HepG2 (cell line): Measurements from ENCODE around the gene ADAMTSL4. TPM values are rescaled to one million over a fixed set of nuclear protein-coding genes. Genes with fewer than 3 reads are reported as not detected.

ENCODE experiments used
- ATAC-seq: fragments of 200-7000 bp; cut with Tn5 transposase; 3 replicates; pipeline ENCODE4 v1.9.1; 2020; ENCODE audit warnings: mild to moderate bottlenecking, moderate library complexity
- BruUV-seq: library from RNA; stranded (reverse); fragments of 400-500 nt; replicated peaks from 2 replicates; lab custom pipeline; 2021; lab: Mats Ljungman, UMichigan
- CTCF ChIA-PET: fragments of 300-600 bp; formaldehyde crosslinking; extraction: SDS; loops from one replicate; lab custom pipeline; 2021; ENCODE audit warnings: low total read pairs, inconsistent platforms, low intra/inter-chr PET ratio; lab: Yijun Ruan, JAX
- POLR2A ChIA-PET: fragments of 350-600 bp; sonication (Branson Sonifier 250); formaldehyde crosslinking; loops from one replicate; lab custom pipeline; 2020; ENCODE audit warnings: antibody characterized with exemption, inconsistent platforms; lab: Yijun Ruan, JAX
- DNase-seq: peaks from one replicate; pipeline ENCODE4 v3.0.0-alpha.2; 2015; ENCODE audit warnings: low spot score
- FAIRE-seq: peaks from 3 replicates; lab custom pipeline; 2011; peaks lifted over from hg19 to GRCh38; lab: Jason Lieb, UNC
- H2AFZ ChIP-seq: one replicate; pipeline ENCODE4 v1.6.1; 2011; ENCODE audit warnings: low read length, inconsistent platforms
- H3K27ac ChIP-seq: fragments of 300-600 bp; 3 replicates; pipeline ENCODE4 v1.8.0; 2011; ENCODE audit warnings: mixed run types, mild to moderate bottlenecking, mixed read lengths, low read length, inconsistent platforms; ENCODE audit not compliant: insufficient read depth; ENCODE audit errors: extremely low read length
- H3K27me3 ChIP-seq, 2 experiments: fragments of 200-600 bp in 1 of 2; 2 replicates in 1 of 2; 3 replicates in 1 of 2; pipeline versions ENCODE4 v1.6.0 to v1.8.0; 2011; ENCODE audit warnings: low read length in 2 of 2, mild to moderate bottlenecking in 2 of 2, moderate library complexity in 2 of 2, inconsistent platforms in 1 of 2; ENCODE audit not compliant: insufficient read depth in 2 of 2, control insufficient read depth in 1 of 2
- H3K36me3 ChIP-seq, 2 experiments: fragments of 200-600 bp in 1 of 2; replicated peaks in 1 of 2; 2 replicates in 1 of 2; 3 replicates in 1 of 2; pipeline versions ENCODE4 v1.5.1 to v1.8.0; 2011; ENCODE audit warnings: low read length in 2 of 2, inconsistent platforms in 1 of 2; ENCODE audit not compliant: insufficient read depth in 2 of 2, control insufficient read depth in 1 of 2
- H3K4me1 ChIP-seq: 2 replicates; pipeline ENCODE4 v1.5.1; 2012; ENCODE audit warnings: low read length, inconsistent platforms; ENCODE audit not compliant: insufficient read depth
- H3K4me2 ChIP-seq: 2 replicates; pipeline ENCODE4 v1.6.0; 2011; ENCODE audit warnings: low read depth, low read length, inconsistent platforms
- H3K4me3 ChIP-seq, 3 experiments: fragments of 200-600 bp in 1 of 3; sonication (generic), shearing (Covaris generic) in 1 of 3; replicated peaks in 1 of 3; 2 replicates each; pipeline ENCODE4 v1.5.1; 2011 to 2016; ENCODE audit warnings: low read length in 3 of 3, inconsistent platforms in 2 of 3, low read depth in 2 of 3, mild to moderate bottlenecking in 2 of 3, control low read depth in 1 of 3, mixed read lengths in 1 of 3; ENCODE audit not compliant: insufficient read depth in 1 of 3
- H3K79me2 ChIP-seq: one replicate; pipeline ENCODE4 v1.6.1; 2011; ENCODE audit warnings: low read length, inconsistent platforms; ENCODE audit not compliant: insufficient read depth
- H3K9ac ChIP-seq: 2 replicates; pipeline ENCODE4 v1.6.0; 2011; ENCODE audit warnings: mild to moderate bottlenecking, low read depth, low read length, inconsistent platforms; ENCODE audit not compliant: insufficient read depth
- H3K9me3 ChIP-seq: 2 replicates; pipeline ENCODE4 v1.5.1; 2012; ENCODE audit warnings: mild to moderate bottlenecking, low read length
- H4K20me1 ChIP-seq: 2 replicates; pipeline ENCODE4 v1.6.0; 2011; ENCODE audit warnings: inconsistent platforms, mild to moderate bottlenecking, low read length, moderate library complexity; ENCODE audit not compliant: insufficient read depth
- CC2D1A ChIP-seq: sonication (generic); formaldehyde crosslinking; IDR thresholded peaks from 2 replicates; pipeline ENCODE4 v1.8.1; 2023; ENCODE audit warnings: mild to moderate bottlenecking, missing genetic modification reagents
- CCAR2 ChIP-seq: fragments of 200-400 bp; formaldehyde crosslinking; optimal IDR thresholded peaks from 2 replicates; pipeline ENCODE3; 2018; ENCODE audit warnings: low read depth, mild to moderate bottlenecking, low read length, moderate library complexity
- DNMT1 ChIP-seq: sonication (generic); formaldehyde crosslinking; IDR thresholded peaks from 2 replicates; pipeline ENCODE4 v1.5.1; 2020; ENCODE audit warnings: mild to moderate bottlenecking, missing genetic modification reagents
- GZF1 ChIP-seq: sonication (generic); formaldehyde crosslinking; IDR thresholded peaks from 2 replicates; pipeline ENCODE4 v1.5.1; 2020; ENCODE audit warnings: mild to moderate bottlenecking, missing genetic modification reagents
- HNF1A ChIP-seq, 2 experiments: sonication (generic) in 1 of 2; formaldehyde crosslinking in 1 of 2; IDR thresholded peaks; 2 replicates each; pipeline versions ENCODE4 v1.4.0 to v1.6.1; 2016 to 2020; ENCODE audit warnings: borderline replicate concordance in 1 of 2, low read depth in 1 of 2, mild to moderate bottlenecking in 1 of 2, missing genetic modification reagents in 1 of 2
- IKZF1 ChIP-seq: fragments of 450-650 bp; IDR thresholded peaks from 2 replicates; pipeline ENCODE4 v1.7.1; 2016
- KLF9 ChIP-seq: IDR thresholded peaks from 2 replicates; pipeline ENCODE4 v1.6.1; 2016; ENCODE audit warnings: low read depth
- NR3C1 ChIP-seq: sonication (generic); formaldehyde crosslinking; IDR thresholded peaks from 2 replicates; pipeline ENCODE4 v1.4.0; 2020; ENCODE audit warnings: missing genetic modification reagents
- U2AF1 ChIP-seq: fragments of 200-400 bp; formaldehyde crosslinking; optimal IDR thresholded peaks from 2 replicates; pipeline ENCODE3; 2017; ENCODE audit warnings: mild to moderate bottlenecking, low read depth, low read length
- ZNF160 ChIP-seq: sonication (generic); formaldehyde crosslinking; IDR thresholded peaks from 2 replicates; pipeline ENCODE4 v1.8.0; 2022; ENCODE audit warnings: mild to moderate bottlenecking, inconsistent platforms, missing genetic modification reagents
- ZNF20 ChIP-seq: sonication (generic); formaldehyde crosslinking; IDR thresholded peaks from 2 replicates; pipeline ENCODE4 v1.4.0; 2020; ENCODE audit warnings: mild to moderate bottlenecking, moderate library complexity, missing genetic modification reagents
- ZNF224 ChIP-seq: sonication (generic); formaldehyde crosslinking; IDR thresholded peaks from 2 replicates; pipeline ENCODE4 v1.5.0; 2020; ENCODE audit warnings: mild to moderate bottlenecking, missing genetic modification reagents
- ZNF44 ChIP-seq: sonication (generic); formaldehyde crosslinking; IDR thresholded peaks from 2 replicates; pipeline ENCODE4 v1.5.1; 2020; ENCODE audit warnings: mild to moderate bottlenecking, missing genetic modification reagents
- ZNF552 ChIP-seq: sonication (generic); formaldehyde crosslinking; IDR thresholded peaks from 2 replicates; pipeline ENCODE4 v1.9.0; 2022; ENCODE audit warnings: missing genetic modification reagents, mild to moderate bottlenecking, borderline replicate concordance
- ZNF564 ChIP-seq: sonication (generic); formaldehyde crosslinking; IDR thresholded peaks from 2 replicates; pipeline ENCODE4 v1.8.1; 2023; ENCODE audit warnings: mild to moderate bottlenecking, missing genetic modification reagents
- ZNF589 ChIP-seq: sonication (generic); formaldehyde crosslinking; conservative IDR thresholded peaks from 2 replicates; pipeline ENCODE4 v1.8.0; 2022; ENCODE audit warnings: mild to moderate bottlenecking, moderate library complexity, missing genetic modification reagents
- ZNF766 ChIP-seq: sonication (generic); formaldehyde crosslinking; IDR thresholded peaks from 2 replicates; pipeline ENCODE4 v1.5.0; 2020; ENCODE audit warnings: missing genetic modification reagents, borderline replicate concordance
- ZSCAN25 ChIP-seq: sonication (generic); formaldehyde crosslinking; IDR thresholded peaks from 2 replicates; pipeline ENCODE4 v1.8.0; 2022; ENCODE audit warnings: mild to moderate bottlenecking, missing genetic modification reagents
- WGBS: methylation state at CpG from one replicate; pipeline ENCODE4 v1.1.6; 2017; ENCODE audit warnings: low lambda C conversion rate; 5-methylcytosine and 5-hydroxymethylcytosine counted together
- in situ Hi-C: cut with HindIII; loops from 2 replicates; pipeline ENCODE4 v1.10.0; 2017; ENCODE audit warnings: low pct_unique_long_range_greater_than_20kb; ENCODE audit not compliant: extremely low pct_ligation_motif_present
- intact Hi-C: fragments of 100-400 bp; cut with micrococcal nuclease; formaldehyde crosslinking; loops from one replicate; pipeline ENCODE4 v1.10.0; 2022; ENCODE audit not compliant: unreplicated experiment
- polyA plus RNA-seq, 8 experiments: library from polyadenylated mRNA; depleted of rRNA in 3 of 8; stranded (reverse) in 7 of 8; unstranded in 1 of 8; fragments of >200 nt; fragmentation: Illumina TruSeq in 4 of 8; extraction: Trizol in 4 of 8; gene quantifications; 2 replicates each; pipeline versions ENCODE4 v1.2.1 to v1.2.3, GENCODE V29; 2011 to 2016; ENCODE audit warnings: low read depth in 4 of 8, missing spikeins in 1 of 8, mixed read lengths in 1 of 8; ENCODE audit not compliant: insufficient read depth in 1 of 8
- total RNA-seq, 5 experiments: library from RNA; depleted of rRNA; stranded (reverse); fragments of >200 nt; fragmentation: Illumina TruSeq; extraction: Trizol; gene quantifications; 2 replicates each; pipeline ENCODE4 v1.2.3, GENCODE V29; 2016; ENCODE audit warnings: low read depth in 1 of 5
- TF ChIP-seq, protein P1 (sequence below): sonication (generic); formaldehyde crosslinking; conservative IDR thresholded peaks from 2 replicates; pipeline ENCODE4 v1.8.0; 2022; ENCODE audit warnings: mild to moderate bottlenecking, moderate library complexity, missing genetic modification reagents

Gene ADAMTSL4
- total and polyA plus RNA-seq, 2 of the 13 experiments (the other 11 are each of a cell fraction or from before 2014, with no cell fraction given) = 3.9 to 16.4 TPM

GRCh38 chr1:150575518-150576366, 26.5 kb downstream of the ADAMTSL4 start:
- Histone ChIP-seq H3K4me2 (peak overlapping the region; percentile 81), H3K9ac (peak overlapping the region; percentile 94), H3K79me2 (peaks cover 84% of the 10 kb centered on the region), H3K27me3 (no peaks in the 10 kb centered on the region; a peak in 1 of 5 replicates), H3K36me3 (peaks cover 0 to 49% of the 10 kb centered on the region in 2 experiments; a peak in 4 of 5 replicates), H3K4me3 (peak overlapping the region; percentile 93 to 96 (median 94); a peak in 5 of 6 replicates), H3K4me1 (peaks cover 54% of the 10 kb centered on the region), H2AFZ (no peak overlapping the region), H3K9me3 (no peaks in the 10 kb centered on the region), H4K20me1 (peaks cover 63% of the 10 kb centered on the region), H3K27ac (peak overlapping the region; percentile 92)
- no TSS peak for BruUV-seq
- 4% methylated on average over 1 of the region's 1 CpG for WGBS
- ChIA-PET POLR2A (interaction anchor here (0.6 to 11.9 kb wide), 10 partner anchors 10 to 395 kb away, joined by 3 to 469 read pairs (median 5); partner anchors contain the start of genes ENSA and FALEC), CTCF (interaction anchor here (2.0 kb wide), 1 partner anchor 14 kb away, joined by 4 read pairs; no protein-coding TSS in a partner anchor)
- FAIRE-seq = peak; percentile 50
- ATAC-seq = no peak; the same call in 2 of the 3 replicates
- intact Hi-C loops (loop anchor here (5.0 kb wide), 1 partner anchor 37 kb away; no protein-coding TSS in a partner anchor), in situ Hi-C loops (no loop called here)
- DNase-seq = no peak
- TF ChIP-seq GZF1 (CRISPR knock-in tag) (no peak), HNF1A (IDR thresholded peaks at IDR 0.05; ENCODE audit: low read depth) (no peak; the same call in 1 of the 2 replicates), HNF1A (CRISPR knock-in tag; IDR thresholded peaks at IDR 0.05; ENCODE audit: borderline replicate concordance) (no peak), ZNF766 (CRISPR knock-in tag) (no peak), DNMT1 (CRISPR knock-in tag) (no peak), ZNF160 (no peak), U2AF1 (no peak), ZNF589 (no peak), CCAR2 (no peak), ZSCAN25 (CRISPR knock-in tag) (no peak), ZNF20 (CRISPR knock-in tag) (no peak), ZNF44 (CRISPR knock-in tag) (no peak), ZNF224 (CRISPR knock-in tag) (no peak), NR3C1 (CRISPR knock-in tag) (no peak), CC2D1A (no peak), ZNF564 (CRISPR knock-in tag) (no peak), IKZF1 (no peak), KLF9 (CRISPR knock-in tag) (no peak), ZNF552 (CRISPR knock-in tag) (no peak)
- TF ChIP-seq, protein P1, sequence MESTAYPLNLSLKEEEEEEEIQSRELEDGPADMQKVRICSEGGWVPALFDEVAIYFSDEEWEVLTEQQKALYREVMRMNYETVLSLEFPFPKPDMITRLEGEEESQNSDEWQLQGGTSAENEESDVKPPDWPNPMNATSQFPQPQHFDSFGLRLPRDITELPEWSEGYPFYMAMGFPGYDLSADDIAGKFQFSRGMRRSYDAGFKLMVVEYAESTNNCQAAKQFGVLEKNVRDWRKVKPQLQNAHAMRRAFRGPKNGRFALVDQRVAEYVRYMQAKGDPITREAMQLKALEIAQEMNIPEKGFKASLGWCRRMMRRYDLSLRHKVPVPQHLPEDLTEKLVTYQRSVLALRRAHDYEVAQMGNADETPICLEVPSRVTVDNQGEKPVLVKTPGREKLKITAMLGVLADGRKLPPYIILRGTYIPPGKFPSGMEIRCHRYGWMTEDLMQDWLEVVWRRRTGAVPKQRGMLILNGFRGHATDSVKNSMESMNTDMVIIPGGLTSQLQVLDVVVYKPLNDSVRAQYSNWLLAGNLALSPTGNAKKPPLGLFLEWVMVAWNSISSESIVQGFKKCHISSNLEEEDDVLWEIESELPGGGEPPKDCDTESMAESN (CRISPR knock-in tag) = no peak
